Thyroid gland (tissue), 4 donors: ENCODE data around the gene CCT2.

Source experiments
- POLR2A ChIP-seq, 2 donors: fragments of 450-650 bp; IDR thresholded peaks; one replicate each; pipeline ENCODE4 v1.6.1; 2017; ENCODE audit warnings: antibody characterized with exemption in 2 of 2, mild to moderate bottlenecking in 2 of 2, moderate library complexity in 1 of 2
- TF ChIP-seq, protein P1 (sequence below), 6 experiments: fragments of 200-600 bp in 3 of 6; fragments of 450-650 bp in 3 of 6; sonication (generic) in 3 of 6; IDR thresholded peaks; one replicate each; pipeline ENCODE4 v1.5.1; 2016 to 2019; ENCODE audit warnings: antibody characterized with exemption in 6 of 6, mild to moderate bottlenecking in 2 of 6, inconsistent platforms in 1 of 6, moderate library complexity in 1 of 6

DNA sequence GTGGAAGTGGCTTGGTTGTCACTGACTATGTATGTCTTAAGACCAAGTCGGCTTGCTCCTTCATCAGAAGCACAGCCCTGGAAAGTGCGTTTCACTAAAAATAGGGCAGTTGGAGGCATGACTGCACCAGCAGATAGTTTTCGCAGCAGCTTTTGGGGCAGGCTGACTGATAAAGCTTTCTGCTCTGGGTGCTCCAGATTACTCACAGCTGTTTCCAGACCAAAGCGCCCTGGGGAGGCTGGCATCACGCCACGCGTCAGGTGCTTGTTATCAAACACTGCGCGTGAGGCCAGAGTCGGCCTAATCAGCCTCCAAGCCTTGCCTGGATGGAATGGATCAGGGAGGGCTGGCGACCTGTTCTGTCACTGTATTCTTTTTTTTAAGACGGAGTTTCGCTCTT, 38.7 kb downstream of the CCT2 start:
- TF ChIP-seq, protein P1, sequence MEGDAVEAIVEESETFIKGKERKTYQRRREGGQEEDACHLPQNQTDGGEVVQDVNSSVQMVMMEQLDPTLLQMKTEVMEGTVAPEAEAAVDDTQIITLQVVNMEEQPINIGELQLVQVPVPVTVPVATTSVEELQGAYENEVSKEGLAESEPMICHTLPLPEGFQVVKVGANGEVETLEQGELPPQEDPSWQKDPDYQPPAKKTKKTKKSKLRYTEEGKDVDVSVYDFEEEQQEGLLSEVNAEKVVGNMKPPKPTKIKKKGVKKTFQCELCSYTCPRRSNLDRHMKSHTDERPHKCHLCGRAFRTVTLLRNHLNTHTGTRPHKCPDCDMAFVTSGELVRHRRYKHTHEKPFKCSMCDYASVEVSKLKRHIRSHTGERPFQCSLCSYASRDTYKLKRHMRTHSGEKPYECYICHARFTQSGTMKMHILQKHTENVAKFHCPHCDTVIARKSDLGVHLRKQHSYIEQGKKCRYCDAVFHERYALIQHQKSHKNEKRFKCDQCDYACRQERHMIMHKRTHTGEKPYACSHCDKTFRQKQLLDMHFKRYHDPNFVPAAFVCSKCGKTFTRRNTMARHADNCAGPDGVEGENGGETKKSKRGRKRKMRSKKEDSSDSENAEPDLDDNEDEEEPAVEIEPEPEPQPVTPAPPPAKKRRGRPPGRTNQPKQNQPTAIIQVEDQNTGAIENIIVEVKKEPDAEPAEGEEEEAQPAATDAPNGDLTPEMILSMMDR (IDR thresholded peaks at IDR 0.05), result no peak
- TF ChIP-seq POLR2A (IDR thresholded peaks at IDR 0.05), result no peak
